Endothelial cell of umbilical vein (primary cell): Measurements from ENCODE around the gene HCK. TPM values are rescaled to one million over a fixed set of nuclear protein-coding genes. Genes with fewer than 3 reads are reported as not detected.

ENCODE experiments used
- BruUV-seq: library from RNA; stranded (reverse); fragments of 400-500 nt; replicated peaks from 2 replicates; lab custom pipeline; 2021; lab: Mats Ljungman, UMichigan
- CTCF ChIA-PET: fragments of 300-600, 350-600 bp; sonication (Branson Sonifier 250); formaldehyde crosslinking; loops from one replicate; lab custom pipeline; 2021; ENCODE audit warnings: antibody characterized with exemption, inconsistent platforms; lab: Charles Lee
- POLR2A ChIA-PET: fragments of 300-600, 350-600 bp; sonication (Branson Sonifier 250); formaldehyde crosslinking; loops from one replicate; lab custom pipeline; 2021; ENCODE audit warnings: antibody characterized with exemption, inconsistent platforms; lab: Charles Lee
- DNase-seq: peaks from one replicate; pipeline ENCODE4 v3.0.0-alpha.2; 2011; ENCODE audit warnings: low read depth, low spot score
- FAIRE-seq: peaks from 2 replicates; lab custom pipeline; 2011; peaks lifted over from hg19 to GRCh38; lab: Jason Lieb, UNC
- H2AFZ ChIP-seq: 2 replicates; pipeline ENCODE4 v1.6.0; 2012; ENCODE audit warnings: low read depth, low read length, control low read depth, inconsistent platforms
- H3K27ac ChIP-seq: 2 replicates; pipeline ENCODE4 v1.5.1; 2011; ENCODE audit warnings: low read depth, mild to moderate bottlenecking, control low read depth, low read length, moderate library complexity; ENCODE audit not compliant: insufficient read depth
- H3K27me3 ChIP-seq, 2 experiments: 2 replicates each; pipeline versions ENCODE4 v1.6.0 to v1.6.1; 2011; ENCODE audit warnings: low read length in 2 of 2, mixed read lengths in 1 of 2; ENCODE audit not compliant: control insufficient read depth in 2 of 2, insufficient read depth in 2 of 2
- H3K36me3 ChIP-seq, 2 experiments: 2 replicates in 1 of 2; 3 replicates in 1 of 2; pipeline ENCODE4 v1.5.1; 2011; ENCODE audit warnings: low read length in 2 of 2, mild to moderate bottlenecking in 1 of 2, moderate library complexity in 1 of 2; ENCODE audit not compliant: control insufficient read depth in 2 of 2, insufficient read depth in 2 of 2; ENCODE audit errors: extremely low read depth in 1 of 2
- H3K4me1 ChIP-seq: 3 replicates; pipeline ENCODE4 v1.5.1; 2011; ENCODE audit warnings: mild to moderate bottlenecking, low read length; ENCODE audit not compliant: control insufficient read depth, insufficient read depth; ENCODE audit errors: extremely low read depth
- H3K4me2 ChIP-seq: 2 replicates; pipeline ENCODE4 v1.6.1; 2011; ENCODE audit warnings: low read length, control low read depth, mixed read lengths; ENCODE audit not compliant: insufficient read depth
- H3K4me3 ChIP-seq, 3 experiments: fragments of 200-600 bp in 1 of 3; sonication (generic), shearing (Covaris generic) in 1 of 3; replicated peaks in 1 of 3; 2 replicates each; pipeline ENCODE4 v1.5.1; 2011 to 2016; ENCODE audit warnings: control low read depth in 3 of 3, low read length in 3 of 3, mild to moderate bottlenecking in 2 of 3, inconsistent platforms in 1 of 3, low read depth in 1 of 3, moderate library complexity in 1 of 3; ENCODE audit not compliant: insufficient read depth in 1 of 3
- H3K79me2 ChIP-seq: 2 replicates; pipeline ENCODE4 v1.6.0; 2012; ENCODE audit warnings: low read length, inconsistent platforms; ENCODE audit not compliant: control insufficient read depth, insufficient read depth
- H3K9ac ChIP-seq: replicated peaks from 2 replicates; pipeline ENCODE3; 2011; ENCODE audit warnings: low read length, control low read depth; ENCODE audit not compliant: insufficient read depth; ENCODE audit errors: extremely low read depth
- H3K9me1 ChIP-seq: replicated peaks from 3 replicates; pipeline ENCODE4 v1.6.0; 2011; ENCODE audit warnings: mild to moderate bottlenecking, low read length; ENCODE audit not compliant: control insufficient read depth, insufficient read depth; ENCODE audit errors: extremely low read depth
- H3K9me3 ChIP-seq: replicated peaks from 2 replicates; pipeline ENCODE4 v1.5.1; 2012; ENCODE audit warnings: low read length, inconsistent platforms; ENCODE audit not compliant: control insufficient read depth, insufficient read depth
- H4K20me1 ChIP-seq: replicated peaks from 2 replicates; pipeline ENCODE3; 2011; ENCODE audit warnings: mild to moderate bottlenecking, low read length; ENCODE audit not compliant: control insufficient read depth, insufficient read depth; ENCODE audit errors: extremely low read depth
- EZH2 ChIP-seq: IDR thresholded peaks from 2 replicates; pipeline ENCODE4 v1.6.1; 2012; ENCODE audit warnings: borderline replicate concordance, low read depth, mild to moderate bottlenecking, moderate library complexity, low read length, inconsistent platforms; ENCODE audit not compliant: severe bottlenecking
- FOS ChIP-seq: IDR thresholded peaks from 2 replicates; pipeline ENCODE4 v1.6.1; 2011; ENCODE audit warnings: mild to moderate bottlenecking, low read length, moderate library complexity, borderline replicate concordance; ENCODE audit not compliant: insufficient read depth
- GATA2 ChIP-seq: IDR thresholded peaks from 2 replicates; pipeline ENCODE4 v1.7.0; 2011; ENCODE audit warnings: low read depth, mild to moderate bottlenecking, moderate library complexity, mixed read lengths, low read length; ENCODE audit not compliant: insufficient read length, insufficient read depth
- JUN ChIP-seq: IDR thresholded peaks from 2 replicates; pipeline ENCODE4 v1.6.1; 2011; ENCODE audit warnings: borderline replicate concordance, low read depth; ENCODE audit not compliant: insufficient read length, insufficient read depth
- MYC ChIP-seq: IDR thresholded peaks from one replicate; pipeline ENCODE4 v1.6.1; 2011; ENCODE audit warnings: mild to moderate bottlenecking, low read depth, low read length
- POLR2A ChIP-seq: IDR thresholded peaks from 2 replicates; pipeline ENCODE4 v1.6.1; 2012; ENCODE audit warnings: low read depth, mild to moderate bottlenecking, control low read depth, low read length
- POLR2AphosphoS5 ChIP-seq: IDR thresholded peaks from 2 replicates; pipeline ENCODE4 v1.6.1; 2012; ENCODE audit warnings: low read depth, mild to moderate bottlenecking, control low read depth, low read length, moderate library complexity; ENCODE audit not compliant: insufficient read depth
- dilution Hi-C: fragments of 300-500 bp; cut with MboI; formaldehyde crosslinking; loops from one replicate; pipeline ENCODE4 v1.15.0; 2019; ENCODE audit warnings: low sequenced_read_pairs; ENCODE audit not compliant: extremely low pct_ligation_motif_present
- intact Hi-C: fragments of 100-400 bp; cut with micrococcal nuclease; formaldehyde crosslinking; loops from one replicate; pipeline ENCODE4 v1.10.0; 2022
- polyA plus RNA-seq, 4 experiments: library from polyadenylated mRNA; depleted of rRNA in 3 of 4; stranded (reverse) in 3 of 4; unstranded in 1 of 4; fragments of >200 nt; gene quantifications; 2 replicates each; pipeline versions ENCODE4 v1.2.1 to v1.2.3, GENCODE V29; 2011 to 2012; ENCODE audit warnings: missing spikeins in 1 of 4
- total RNA-seq: library from RNA; stranded (reverse); gene quantifications from 2 replicates; pipeline ENCODE4 v1.2.3, GENCODE V29; 2021
- TF ChIP-seq, protein P1 (sequence below), 2 donors: IDR thresholded peaks; 1 replicate in 1 of 2; 2 replicates in 1 of 2; pipeline ENCODE4 v1.5.1; 2011; ENCODE audit warnings: low read length in 2 of 2, mild to moderate bottlenecking in 2 of 2, moderate library complexity in 2 of 2, control low read depth in 1 of 2, inconsistent platforms in 1 of 2, low read depth in 1 of 2; ENCODE audit not compliant: insufficient read depth in 1 of 2; ENCODE audit errors: extremely low read depth in 1 of 2
- TF ChIP-seq, protein P2 (sequence below): IDR thresholded peaks from 2 replicates; pipeline ENCODE4 v1.6.1; 2011; ENCODE audit not compliant: insufficient read depth, insufficient read length

HCK gene
- total and polyA plus RNA-seq, 2 donors (not counting 3 experiments of a cell fraction or from before 2014, with no cell fraction given): not detected

DNA sequence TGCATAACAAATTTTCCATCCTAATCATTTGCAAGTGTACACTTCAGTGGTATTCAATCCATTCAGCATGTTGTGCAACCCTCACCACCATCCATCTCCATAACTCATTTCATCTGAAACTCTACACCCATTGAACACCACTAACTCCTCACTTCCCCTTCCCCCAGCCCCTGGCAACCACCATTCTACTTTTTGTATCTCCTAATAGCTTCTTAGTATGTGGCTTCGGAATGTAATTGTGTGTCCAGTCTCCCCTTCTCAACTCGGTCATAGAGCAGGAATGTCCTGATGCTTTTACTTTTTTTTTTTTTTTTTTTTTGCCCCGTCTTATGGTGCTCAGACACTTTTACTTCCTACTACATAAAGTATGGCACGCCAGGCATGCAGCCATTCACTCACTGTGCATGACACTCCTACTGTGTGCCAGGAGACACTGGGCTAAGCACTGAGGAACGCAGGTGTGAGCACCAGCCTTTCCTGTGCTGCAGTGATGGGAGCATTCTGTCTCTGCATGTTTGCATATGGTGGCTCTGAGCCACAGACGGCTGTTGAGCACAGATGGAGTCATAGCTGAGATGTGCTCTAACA is 15.3 kb downstream of the HCK start:
- FAIRE-seq (no peak), DNase-seq (no peak)
- Histone ChIP-seq H3K4me3 (no peak overlapping the region), H3K9me3 (no peaks in the 10 kb centered on the region), H3K27me3 (peaks cover 3 to 10% of the 10 kb centered on the region in 2 experiments), H3K79me2 (no peaks in the 10 kb centered on the region), H3K9me1 (no peaks in the 10 kb centered on the region), H3K36me3 (no peaks in the 10 kb centered on the region), H4K20me1 (no peaks in the 10 kb centered on the region), H3K4me1 (no peaks in the 10 kb centered on the region), H2AFZ (no peak overlapping the region), H3K9ac (no peak overlapping the region), H3K4me2 (no peak overlapping the region), H3K27ac (no peak overlapping the region)
- POLR2A ChIA-PET: no interaction called here
- TF ChIP-seq POLR2AphosphoS5 (no peak), EZH2 (no peak), POLR2A (no peak), GATA2 (no peak), JUN (no peak), FOS (no peak), MYC (no peak)
- TF ChIP-seq, protein P1, sequence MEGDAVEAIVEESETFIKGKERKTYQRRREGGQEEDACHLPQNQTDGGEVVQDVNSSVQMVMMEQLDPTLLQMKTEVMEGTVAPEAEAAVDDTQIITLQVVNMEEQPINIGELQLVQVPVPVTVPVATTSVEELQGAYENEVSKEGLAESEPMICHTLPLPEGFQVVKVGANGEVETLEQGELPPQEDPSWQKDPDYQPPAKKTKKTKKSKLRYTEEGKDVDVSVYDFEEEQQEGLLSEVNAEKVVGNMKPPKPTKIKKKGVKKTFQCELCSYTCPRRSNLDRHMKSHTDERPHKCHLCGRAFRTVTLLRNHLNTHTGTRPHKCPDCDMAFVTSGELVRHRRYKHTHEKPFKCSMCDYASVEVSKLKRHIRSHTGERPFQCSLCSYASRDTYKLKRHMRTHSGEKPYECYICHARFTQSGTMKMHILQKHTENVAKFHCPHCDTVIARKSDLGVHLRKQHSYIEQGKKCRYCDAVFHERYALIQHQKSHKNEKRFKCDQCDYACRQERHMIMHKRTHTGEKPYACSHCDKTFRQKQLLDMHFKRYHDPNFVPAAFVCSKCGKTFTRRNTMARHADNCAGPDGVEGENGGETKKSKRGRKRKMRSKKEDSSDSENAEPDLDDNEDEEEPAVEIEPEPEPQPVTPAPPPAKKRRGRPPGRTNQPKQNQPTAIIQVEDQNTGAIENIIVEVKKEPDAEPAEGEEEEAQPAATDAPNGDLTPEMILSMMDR (IDR thresholded peaks at IDR 0.05; ENCODE audit: extremely low read depth in 1 of 2, insufficient read depth in 1 of 2, low read depth in 1 of 2, low read length in 2 of 2): no peak
- TF ChIP-seq, protein P2, sequence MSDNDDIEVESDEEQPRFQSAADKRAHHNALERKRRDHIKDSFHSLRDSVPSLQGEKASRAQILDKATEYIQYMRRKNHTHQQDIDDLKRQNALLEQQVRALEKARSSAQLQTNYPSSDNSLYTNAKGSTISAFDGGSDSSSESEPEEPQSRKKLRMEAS: no peak
- BruUV-seq: no TSS peak
- intact Hi-C loops (no loop called here), dilution Hi-C loops (no loop called here)
- CTCF ChIA-PET: no interaction called here
